GM12878 (cell line): ENCODE results near the gene CCSER1.

ENCODE experiments used
- CBFB ChIP-seq: IDR thresholded peaks from 2 replicates; pipeline ENCODE4 v1.6.1; 2016; ENCODE audit warnings: antibody characterized with exemption, low read depth
- CREB1 ChIP-seq: IDR thresholded peaks from 2 replicates; pipeline ENCODE4 v1.6.1; 2012; ENCODE audit warnings: low read depth, mild to moderate bottlenecking, inconsistent platforms
- CTCF ChIP-seq, 3 experiments: IDR thresholded peaks in 2 of 3; conservative IDR thresholded peaks in 1 of 3; 2 replicates each; pipeline ENCODE4 v1.5.1; 2011; ENCODE audit warnings: low read depth in 3 of 3, low read length in 3 of 3, mild to moderate bottlenecking in 3 of 3, control low read depth in 2 of 3, moderate library complexity in 2 of 3, inconsistent platforms in 1 of 3, mixed read lengths in 1 of 3; ENCODE audit not compliant: control insufficient read depth in 2 of 3, insufficient read depth in 1 of 3; ENCODE audit errors: extremely low read depth in 1 of 3
- EP300 ChIP-seq, 2 experiments: fragments of 150-350 bp in 1 of 2; IDR thresholded peaks; 2 replicates each; pipeline ENCODE4 v1.6.1; 2011 to 2012; ENCODE audit warnings: low read depth in 2 of 2, low read length in 2 of 2, borderline replicate concordance in 1 of 2, improper control_type of control experiment in 1 of 2, inconsistent platforms in 1 of 2; ENCODE audit not compliant: control insufficient read depth in 1 of 2
- NKRF ChIP-seq: fragments of 450-650 bp; conservative IDR thresholded peaks from 2 replicates; pipeline ENCODE4 v1.6.1; 2017; ENCODE audit warnings: mild to moderate bottlenecking, moderate library complexity
- POLR2A ChIP-seq: IDR thresholded peaks from 2 replicates; pipeline ENCODE4 v1.6.1; 2011; ENCODE audit warnings: low read depth, mild to moderate bottlenecking, low read length
- POLR2AphosphoS5 ChIP-seq: IDR thresholded peaks from 2 replicates; pipeline ENCODE4 v1.6.1; 2011; ENCODE audit warnings: mild to moderate bottlenecking, low read length, inconsistent platforms
- RELA ChIP-seq: fragments of 450-650 bp; IDR thresholded peaks from 2 replicates; pipeline ENCODE4 v1.8.0; 2014; ENCODE audit warnings: borderline replicate concordance; ENCODE audit not compliant: partially characterized antibody
- SMAD1 ChIP-seq: fragments of 450-650 bp; IDR thresholded peaks from 2 replicates; pipeline ENCODE4 v1.6.1; 2018; ENCODE audit warnings: mild to moderate bottlenecking, low read depth; ENCODE audit not compliant: partially characterized antibody
- SUZ12 ChIP-seq: fragments of 200-600 bp; sonication (generic); IDR thresholded peaks from one replicate; pipeline ENCODE4 v1.6.1; 2018; ENCODE audit warnings: antibody characterized with exemption, mild to moderate bottlenecking; ENCODE audit not compliant: unreplicated experiment
- TAF1 ChIP-seq: IDR thresholded peaks from 2 replicates; pipeline ENCODE4 v1.6.1; 2011; ENCODE audit warnings: mild to moderate bottlenecking, low read depth, low read length, borderline replicate concordance
- TCF7 ChIP-seq: IDR thresholded peaks from 2 replicates; pipeline ENCODE4 v1.6.1; 2014; ENCODE audit warnings: antibody characterized with exemption, borderline replicate concordance
- ZNF24 ChIP-seq: fragments of 450-650 bp; IDR thresholded peaks from 2 replicates; pipeline ENCODE4 v1.6.1; 2017; ENCODE audit warnings: antibody characterized with exemption, mild to moderate bottlenecking

- TF ChIP-seq POLR2A: no peak
- no peak for TF ChIP-seq POLR2AphosphoS5
- TF ChIP-seq CBFB: no peak
- TF ChIP-seq CREB1: no peak
- no peak for TF ChIP-seq NKRF
- no peak for TF ChIP-seq EP300 (IDR thresholded peaks at IDR 0.05; ENCODE audit: borderline replicate concordance in 1 of 2, control insufficient read depth in 1 of 2, low read depth in 2 of 2, low read length in 2 of 2)
- no peak for TF ChIP-seq TAF1
- TF ChIP-seq SUZ12: no peak
- no peak for TF ChIP-seq RELA
- TF ChIP-seq SMAD1: no peak
- no peak for TF ChIP-seq TCF7
- TF ChIP-seq CTCF (IDR thresholded peaks at IDR 0.05 in 2 of 3, conservative IDR thresholded peaks at IDR 0.05 in 1 of 3; ENCODE audit: control insufficient read depth in 2 of 3, extremely low read depth in 1 of 3, insufficient read depth in 1 of 3, low read depth in 3 of 3, low read length in 3 of 3): no peak
- no peak for TF ChIP-seq ZNF24
Observed at GRCh38 chr4:91631335-91631734, 1504.1 kb downstream of the CCSER1 start.
